Measurements from ENCODE around the gene FAM117A. TPM values are rescaled to one million over a fixed set of nuclear protein-coding genes. Genes with fewer than 3 reads are reported as not detected.

The FAM117A gene
- total and polyA plus RNA-seq, 11 donors, result 5.2 to 18.5 (median 10.4) TPM

GRCh38 chr17:49783791-49784190, 19.9 kb upstream of the FAM117A start:
- Histone ChIP-seq H3K27me3 (no peaks in the 10 kb centered on the region), H3K4me1 (peaks cover 0 to 40% (median 21%) of the 10 kb centered on the region in 12 donors), H3K27ac (peak overlapping the region in 11 of 12 donors; percentile 2 to 80 (median 62)), H3K9me3 (no peaks in the 10 kb centered on the region), H3K4me3 (no peak overlapping the region), H3K36me3 (no peaks in the 10 kb centered on the region)
- intact Hi-C loops (cut with DNase I), result loop anchor here in 3 of 10 donors (5.0 to 10.0 kb wide), 4 partner anchors 64 to 216 kb away; partner anchors contain the start of genes NXPH3 (in 1 of the 3) and TAC4 (in 1 of the 3)
- TF ChIP-seq CTCF (IDR thresholded peaks at IDR 0.05), result no peak
- TF ChIP-seq POLR2A (IDR thresholded peaks at IDR 0.05), result no peak
- ATAC-seq (no peak), DNase-seq (no peak)

- Histone ChIP-seq H3K9me3 (no peaks in the 10 kb centered on the region), H3K27me3 (no peaks in the 10 kb centered on the region), H3K27ac (peak overlapping the region in 11 of 12 donors; percentile 2 to 80 (median 62)), H3K4me1 (peaks cover 0 to 40% (median 21%) of the 10 kb centered on the region in 12 donors), H3K36me3 (no peaks in the 10 kb centered on the region), H3K4me3 (no peak overlapping the region)
- peak in 3 of 4 donors; percentile 31 to 37 (median 32) for ATAC-seq
- TF ChIP-seq CTCF (IDR thresholded peaks at IDR 0.05), result no peak
- TF ChIP-seq POLR2A (IDR thresholded peaks at IDR 0.05), result no peak
- 28 to 50% (median 35%) methylated on average over 3 of the region's 3 CpGs for WGBS, 4 donors
- DNase-seq, result peak in 3 of 5 donors; percentile 54 to 61 (median 55)
- intact Hi-C loops (cut with DNase I), result loop anchor here in 3 of 10 donors (5.0 to 10.0 kb wide), 4 partner anchors 64 to 216 kb away; partner anchors contain the start of genes NXPH3 (in 1 of the 3) and TAC4 (in 1 of the 3)
Observed at GRCh38 chr17:49783071-49783715, 19.3 kb upstream of the FAM117A start.

- WGBS, 4 donors, result 11 to 20% (median 17%) methylated on average over 2 of the region's 2 CpGs
- H3K4me3 ChIP-seq, result no peak overlapping the region
- H3K36me3 ChIP-seq, result no peaks in the 10 kb centered on the region
- H3K27me3 ChIP-seq, result no peaks in the 10 kb centered on the region
- peak overlapping the region in 4 of 12 donors; percentile 8 to 38 (median 32) for H3K27ac ChIP-seq
- TF ChIP-seq CTCF (IDR thresholded peaks at IDR 0.05), result peak; percentile 31 to 74 (median 62)
- no peak for TF ChIP-seq POLR2A (IDR thresholded peaks at IDR 0.05)
- ATAC-seq, result peak; percentile 28 to 67 (median 56)
- peak in 1 of 5 donors; percentile 36 for DNase-seq
- H3K9me3 ChIP-seq, result no peaks in the 10 kb centered on the region
- intact Hi-C loops (cut with DNase I), result loop anchor here in 9 of 10 donors (1.0 to 10.0 kb wide), 10 partner anchors 49 to 212 kb away; partner anchors contain the start of genes SLC35B1 (in 6 of the 9), NXPH3 (in 1 of the 9) and TAC4 (in 1 of the 9)
- peaks cover 0 to 58% (median 31%) of the 10 kb centered on the region in 12 donors for H3K4me1 ChIP-seq
Observed at GRCh38 chr17:49779739-49780231, 15.9 kb upstream of the FAM117A start.

- H3K27me3 ChIP-seq, result no peaks in the 10 kb centered on the region
- DNase-seq (no peak), ATAC-seq (no peak)
- H3K4me3 ChIP-seq, result no peak overlapping the region
- WGBS, 4 donors, result 84 to 94% (median 89%) methylated on average over 1 to 2 of the region's 2 CpGs
- H3K27ac ChIP-seq, result peak overlapping the region in 5 of 12 donors; percentile 8 to 38 (median 29)
- no peaks in the 10 kb centered on the region for H3K36me3 ChIP-seq
- no peaks in the 10 kb centered on the region for H3K9me3 ChIP-seq
- intact Hi-C loops (cut with DNase I), result loop anchor here in 9 of 10 donors (1.0 to 5.0 kb wide), 8 partner anchors 48 to 212 kb away; partner anchors contain the start of gene SLC35B1 (in 6 of the 9)
- TF ChIP-seq CTCF (IDR thresholded peaks at IDR 0.05) (no peak), POLR2A (IDR thresholded peaks at IDR 0.05) (no peak)
- H3K4me1 ChIP-seq, result peaks cover 0 to 54% (median 29%) of the 10 kb centered on the region in 12 donors
Observed at GRCh38 chr17:49779156-49779738, 15.3 kb upstream of the FAM117A start.
